Activated naive CD8-positive, alpha-beta T cell treated with anti-CD3 and anti-CD28 coated beads, Interleukin-2, amount 10 ng/mL, durations not matched to agents 7 days and 5 days (primary cell): Measurements from ENCODE around the gene SYTL3. TPM values are rescaled to one million over a fixed set of nuclear protein-coding genes. Genes with fewer than 3 reads are reported as not detected.
A peak's percentile ranks its signal among the peaks of the same experiment; 100 is the strongest.

Source experiments
- ATAC-seq: fragments of 150-1000 bp; cut with Tn5 transposase; one replicate; pipeline ENCODE4 v1.10.0; 2021; ENCODE audit warnings: low read depth, moderate library complexity
- POLR2A ChIA-PET: fragments of 350-600 bp; sonication (Branson Sonifier 250); formaldehyde crosslinking; loops from one replicate; lab custom pipeline; 2021; ENCODE audit warnings: antibody characterized with exemption; lab: Charles Lee
- DNase-seq: peaks from one replicate; pipeline ENCODE4 v3.0.0; 2021
- H3K27ac Mint-ChIP-seq: one replicate; pipeline ENCODE4 v1.8.0; 2022; ENCODE audit warnings: mild to moderate bottlenecking, mixed read lengths
- H3K27me3 Mint-ChIP-seq: one replicate; pipeline ENCODE4 v1.8.0; 2022; ENCODE audit warnings: mild to moderate bottlenecking, moderate library complexity, mixed read lengths
- H3K36me3 Mint-ChIP-seq: one replicate; pipeline ENCODE4 v1.8.0; 2021; ENCODE audit warnings: mild to moderate bottlenecking, mixed read lengths
- H3K4me1 Mint-ChIP-seq: one replicate; pipeline ENCODE4 v1.8.0; 2021; ENCODE audit warnings: mixed read lengths
- H3K4me3 Mint-ChIP-seq: one replicate; pipeline ENCODE4 v1.8.0; 2022; ENCODE audit warnings: mild to moderate bottlenecking, moderate library complexity, mixed read lengths
- H3K9me3 Mint-ChIP-seq: one replicate; pipeline ENCODE4 v1.8.0; 2021; ENCODE audit warnings: mixed read lengths
- total RNA-seq, 2 experiments: library from RNA; stranded (reverse); gene quantifications; one replicate each; pipeline ENCODE4 v1.2.3, GENCODE V29; 2021

SYTL3 gene
- total RNA-seq, 2 experiments from 2014 or later = 65.3 to 71.7 TPM

GRCh38 chr6:158755636-158756035 is 105.8 kb downstream of the SYTL3 start:
- ATAC-seq (no peak), DNase-seq (no peak)
- no peaks in the 10 kb centered on the region for H3K27me3 Mint-ChIP-seq
- no peaks in the 10 kb centered on the region for H3K4me1 Mint-ChIP-seq
- POLR2A ChIA-PET = no interaction called here
- H3K36me3 Mint-ChIP-seq = peaks cover 17% of the 10 kb centered on the region
- no peak overlapping the region for H3K27ac Mint-ChIP-seq
- no peaks in the 10 kb centered on the region for H3K9me3 Mint-ChIP-seq
- H3K4me3 Mint-ChIP-seq = no peak overlapping the region

GRCh38 chr6:158756126-158756525 is 106.3 kb downstream of the SYTL3 start:
- H3K27ac Mint-ChIP-seq = no peak overlapping the region

GRCh38 chr6:158756977-158757752 is 107.3 kb downstream of the SYTL3 start:
- ATAC-seq (no peak), DNase-seq (no peak)
- Mint-ChIP-seq H3K4me3 (no peak overlapping the region), H3K27ac (peak overlapping the region; percentile 38), H3K36me3 (peaks cover 15% of the 10 kb centered on the region), H3K27me3 (no peaks in the 10 kb centered on the region), H3K9me3 (no peaks in the 10 kb centered on the region), H3K4me1 (no peaks in the 10 kb centered on the region)
- POLR2A ChIA-PET = no interaction called here

More at GRCh38 chr6:158756126-158756525, 106.3 kb downstream of the SYTL3 start:
- no peaks in the 10 kb centered on the region for H3K4me1 Mint-ChIP-seq
- H3K36me3 Mint-ChIP-seq = peaks cover 15% of the 10 kb centered on the region
- POLR2A ChIA-PET = no interaction called here
- H3K27me3 Mint-ChIP-seq = no peaks in the 10 kb centered on the region
- ATAC-seq (no peak), DNase-seq (no peak)
- H3K9me3 Mint-ChIP-seq = no peaks in the 10 kb centered on the region
- no peak overlapping the region for H3K4me3 Mint-ChIP-seq

- Mint-ChIP-seq H3K9me3 (no peaks in the 10 kb centered on the region), H3K27ac (peak overlapping the region; percentile 38), H3K4me3 (no peak overlapping the region), H3K27me3 (no peaks in the 10 kb centered on the region), H3K4me1 (no peaks in the 10 kb centered on the region), H3K36me3 (peaks cover 19% of the 10 kb centered on the region)
- DNase-seq = no peak
- no peak for ATAC-seq
- POLR2A ChIA-PET = no interaction called here
Measured at GRCh38 chr6:158757753-158758090, 107.9 kb downstream of the SYTL3 start.

GRCh38 chr6:158758451-158758860 is 108.6 kb downstream of the SYTL3 start:
- POLR2A ChIA-PET = no interaction called here
- Mint-ChIP-seq H3K36me3 (peaks cover 22% of the 10 kb centered on the region), H3K27me3 (no peaks in the 10 kb centered on the region), H3K4me1 (no peaks in the 10 kb centered on the region), H3K4me3 (no peak overlapping the region), H3K9me3 (no peaks in the 10 kb centered on the region), H3K27ac (no peak overlapping the region)
- ATAC-seq (no peak), DNase-seq (no peak)

- H3K36me3 Mint-ChIP-seq = peaks cover 22% of the 10 kb centered on the region
- H3K27me3 Mint-ChIP-seq = no peaks in the 10 kb centered on the region
- H3K4me3 Mint-ChIP-seq = no peak overlapping the region
- no peaks in the 10 kb centered on the region for H3K9me3 Mint-ChIP-seq
- H3K27ac Mint-ChIP-seq = no peak overlapping the region
- no peaks in the 10 kb centered on the region for H3K4me1 Mint-ChIP-seq
- ATAC-seq = no peak
- no peak for DNase-seq
- POLR2A ChIA-PET = no interaction called here
Measured at GRCh38 chr6:158758941-158759479, 109.2 kb downstream of the SYTL3 start.

GRCh38 chr6:158759966-158760617 is 110.2 kb downstream of the SYTL3 start:
- DNase-seq = no peak
- Mint-ChIP-seq H3K9me3 (no peaks in the 10 kb centered on the region), H3K4me1 (no peaks in the 10 kb centered on the region), H3K27me3 (no peaks in the 10 kb centered on the region), H3K36me3 (peaks cover 20% of the 10 kb centered on the region), H3K27ac (no peak overlapping the region), H3K4me3 (no peak overlapping the region)
- POLR2A ChIA-PET = no interaction called here
- ATAC-seq = no peak

GRCh38 chr6:158760618-158761250 is 110.9 kb downstream of the SYTL3 start:
- H3K27ac Mint-ChIP-seq = peak overlapping the region; percentile 63
- POLR2A ChIA-PET = no interaction called here

GRCh38 chr6:158761746-158762145 is 111.9 kb downstream of the SYTL3 start:
- Mint-ChIP-seq H3K27me3 (no peaks in the 10 kb centered on the region), H3K9me3 (no peaks in the 10 kb centered on the region), H3K4me3 (no peak overlapping the region), H3K4me1 (no peaks in the 10 kb centered on the region), H3K27ac (no peak overlapping the region), H3K36me3 (peaks cover 22% of the 10 kb centered on the region)
- ATAC-seq (no peak), DNase-seq (no peak)
- POLR2A ChIA-PET = interaction anchor here (0.7 kb wide), 1 partner anchor 9 kb away, joined by 4 read pairs; no protein-coding TSS in a partner anchor

More at GRCh38 chr6:158760618-158761250, 110.9 kb downstream of the SYTL3 start:
- Mint-ChIP-seq H3K9me3 (no peaks in the 10 kb centered on the region), H3K4me3 (no peak overlapping the region), H3K4me1 (no peaks in the 10 kb centered on the region), H3K36me3 (peaks cover 22% of the 10 kb centered on the region), H3K27me3 (no peaks in the 10 kb centered on the region)
- no peak for DNase-seq
- no peak for ATAC-seq

- no peak overlapping the region for H3K4me3 Mint-ChIP-seq
- no peaks in the 10 kb centered on the region for H3K27me3 Mint-ChIP-seq
- ATAC-seq = no peak
- H3K27ac Mint-ChIP-seq = no peak overlapping the region
- POLR2A ChIA-PET = no interaction called here
- H3K36me3 Mint-ChIP-seq = peaks cover 19% of the 10 kb centered on the region
- H3K9me3 Mint-ChIP-seq = no peaks in the 10 kb centered on the region
- H3K4me1 Mint-ChIP-seq = no peaks in the 10 kb centered on the region
- no peak for DNase-seq
Measured at GRCh38 chr6:158762787-158763433, 113.1 kb downstream of the SYTL3 start.

GRCh38 chr6:158763434-158764182 is 113.8 kb downstream of the SYTL3 start:
- DNase-seq (no peak), ATAC-seq (no peak)
- H3K4me3 Mint-ChIP-seq = no peak overlapping the region
- no peaks in the 10 kb centered on the region for H3K9me3 Mint-ChIP-seq
- peaks cover 20% of the 10 kb centered on the region for H3K36me3 Mint-ChIP-seq
- no peaks in the 10 kb centered on the region for H3K27me3 Mint-ChIP-seq
- no peak overlapping the region for H3K27ac Mint-ChIP-seq
- H3K4me1 Mint-ChIP-seq = no peaks in the 10 kb centered on the region
- POLR2A ChIA-PET = no interaction called here

- Mint-ChIP-seq H3K4me1 (no peaks in the 10 kb centered on the region), H3K27me3 (no peaks in the 10 kb centered on the region), H3K4me3 (no peak overlapping the region), H3K27ac (no peak overlapping the region), H3K36me3 (peaks cover 20% of the 10 kb centered on the region), H3K9me3 (no peaks in the 10 kb centered on the region)
- no peak for DNase-seq
- POLR2A ChIA-PET = no interaction called here
- ATAC-seq = no peak
Measured at GRCh38 chr6:158764183-158764849, 114.5 kb downstream of the SYTL3 start.
